ENCODE measurements around the gene DGKI.
"Not testable (repeated sequence)": the region's sequence is repeated elsewhere in the genome, so short reads cannot be mapped to it uniquely, and the experiment has no call there.

Gene DGKI

GRCh38 chr7:137484326-137484725 is 362.4 kb downstream of the DGKI start:
- DNase-seq (ENCODE audit: low read depth in 2 of 3, low spot score in 2 of 3) = no peak

- DNase-seq (ENCODE audit: low read depth in 2 of 3, low spot score in 2 of 3) = no peak
Measured at GRCh38 chr7:137482466-137482865, 364.3 kb downstream of the DGKI start.

GRCh38 chr7:137480824-137481365 is 365.9 kb downstream of the DGKI start:
- DNase-seq (ENCODE audit: low read depth in 2 of 3, low spot score in 2 of 3) = no peak

- no peak for DNase-seq (ENCODE audit: low read depth in 2 of 3, low spot score in 2 of 3)
Measured at GRCh38 chr7:137480401-137480800, 366.4 kb downstream of the DGKI start.

GRCh38 chr7:137476937-137477336 is 369.8 kb downstream of the DGKI start:
- no peak for DNase-seq (ENCODE audit: low read depth in 2 of 3, low spot score in 2 of 3)

- DNase-seq (ENCODE audit: low read depth in 2 of 3, low spot score in 2 of 3) = no peak
Measured at GRCh38 chr7:137475966-137476365, 370.8 kb downstream of the DGKI start.

- DNase-seq (ENCODE audit: low read depth in 2 of 3, low spot score in 2 of 3) = no peak
Measured at GRCh38 chr7:137474540-137475026, 372.2 kb downstream of the DGKI start.

- no peak for DNase-seq (ENCODE audit: low read depth in 2 of 3, low spot score in 2 of 3)
Measured at GRCh38 chr7:137471128-137471527, 375.6 kb downstream of the DGKI start.

- no peak for DNase-seq (ENCODE audit: low read depth in 2 of 3, low spot score in 2 of 3)
Measured at GRCh38 chr7:137469858-137470257, 376.9 kb downstream of the DGKI start.

- no peak for DNase-seq (ENCODE audit: low read depth in 2 of 3, low spot score in 2 of 3)
Measured at GRCh38 chr7:137469191-137469811, 377.5 kb downstream of the DGKI start.

- no peak for DNase-seq (ENCODE audit: low read depth in 2 of 3, low spot score in 2 of 3)
Measured at GRCh38 chr7:137462847-137463246, 383.9 kb downstream of the DGKI start.

GRCh38 chr7:137462074-137462715 is 384.6 kb downstream of the DGKI start:
- DNase-seq (ENCODE audit: low read depth in 2 of 3, low spot score in 2 of 3) = no peak

GRCh38 chr7:137458399-137458798 is 388.4 kb downstream of the DGKI start:
- no peak for DNase-seq (ENCODE audit: low read depth in 2 of 3, low spot score in 2 of 3)

GRCh38 chr7:137454767-137455166 is 392.0 kb downstream of the DGKI start:
- DNase-seq (ENCODE audit: low read depth in 2 of 3, low spot score in 2 of 3) = no peak

GRCh38 chr7:137454246-137454724 is 392.5 kb downstream of the DGKI start:
- DNase-seq (ENCODE audit: low read depth in 2 of 3, low spot score in 2 of 3) = no peak

GRCh38 chr7:137453356-137453755 is 393.4 kb downstream of the DGKI start:
- DNase-seq (ENCODE audit: low read depth in 2 of 3, low spot score in 2 of 3) = no peak

- DNase-seq (ENCODE audit: low read depth in 2 of 3, low spot score in 2 of 3) = no peak
Measured at GRCh38 chr7:137449016-137449415, 397.8 kb downstream of the DGKI start.

- not testable (repeated sequence) for DNase-seq (ENCODE audit: low read depth in 2 of 3, low spot score in 2 of 3)
Measured at GRCh38 chr7:137448572-137448971, 398.2 kb downstream of the DGKI start.

- no peak for DNase-seq (ENCODE audit: low read depth in 2 of 3, low spot score in 2 of 3)
Measured at GRCh38 chr7:137446025-137446424, 400.7 kb downstream of the DGKI start.

- no peak for DNase-seq (ENCODE audit: low read depth in 2 of 3, low spot score in 2 of 3)
Measured at GRCh38 chr7:137445268-137445667, 401.5 kb downstream of the DGKI start.

- DNase-seq (ENCODE audit: low read depth in 2 of 3, low spot score in 2 of 3) = no peak
Measured at GRCh38 chr7:137443616-137444015, 403.2 kb downstream of the DGKI start.

GRCh38 chr7:137441451-137441850 is 405.3 kb downstream of the DGKI start:
- no peak for DNase-seq (ENCODE audit: low read depth in 2 of 3, low spot score in 2 of 3)
